H1 (cell line): ENCODE results near the gene SPSB2. TPM values are rescaled to one million over a fixed set of nuclear protein-coding genes. Genes with fewer than 3 reads are reported as not detected.

Source experiments
- ASH2L ChIP-seq: fragments of 200-600, 300-600 bp; sonication (generic); IDR thresholded peaks from one replicate; pipeline ENCODE4 v1.7.1; 2017; ENCODE audit warnings: low read length
- CBX5 ChIP-seq: fragments of 300-800, 300-1000 bp; sonication (generic); IDR thresholded peaks from 2 replicates; pipeline ENCODE4 v1.7.1; 2016; ENCODE audit warnings: antibody characterized with exemption, low read length, low read depth
- CREB1 ChIP-seq: IDR thresholded peaks from 2 replicates; pipeline ENCODE4 v1.6.1; 2012; ENCODE audit warnings: inconsistent platforms
- EGR1 ChIP-seq: IDR thresholded peaks from 2 replicates; pipeline ENCODE4 v1.6.1; 2011; ENCODE audit warnings: low read depth, low read length, borderline replicate concordance
- EP300 ChIP-seq, 2 experiments: IDR thresholded peaks; 1 replicate in 1 of 2; 2 replicates in 1 of 2; pipeline ENCODE4 v1.6.1; 2011 to 2012; ENCODE audit warnings: low read depth in 2 of 2, low read length in 2 of 2, mild to moderate bottlenecking in 2 of 2, borderline replicate concordance in 1 of 2, inconsistent platforms in 1 of 2, moderate library complexity in 1 of 2
- GABPA ChIP-seq: IDR thresholded peaks from 2 replicates; pipeline ENCODE4 v1.6.1; 2011; ENCODE audit warnings: mild to moderate bottlenecking, low read length, moderate library complexity, borderline replicate concordance; ENCODE audit not compliant: insufficient read depth
- HDAC2 ChIP-seq, 2 experiments: fragments of 300-600 bp in 1 of 2; sonication (generic) in 1 of 2; IDR thresholded peaks; 2 replicates each; pipeline ENCODE4 v1.6.1; 2011 to 2012; ENCODE audit warnings: low read depth in 2 of 2, low read length in 2 of 2, mild to moderate bottlenecking in 2 of 2, moderate library complexity in 2 of 2, borderline replicate concordance in 1 of 2, inconsistent platforms in 1 of 2
- JUND ChIP-seq: IDR thresholded peaks from 2 replicates; pipeline ENCODE4 v1.6.1; 2011; ENCODE audit warnings: mild to moderate bottlenecking, improper control_type of control experiment, low read length
- POLR2A ChIP-seq, 2 experiments: IDR thresholded peaks; 1 replicate in 1 of 2; 2 replicates in 1 of 2; pipeline ENCODE4 v1.6.1; 2011; ENCODE audit warnings: low read depth in 2 of 2, low read length in 2 of 2, mild to moderate bottlenecking in 2 of 2; ENCODE audit errors: control extremely low read depth in 1 of 2
- SAP30 ChIP-seq: fragments of 300-600 bp; sonication (generic); IDR thresholded peaks from 2 replicates; pipeline ENCODE4 v1.7.1; 2012; ENCODE audit warnings: low read length, moderate library complexity, mild to moderate bottlenecking, inconsistent platforms; ENCODE audit not compliant: insufficient read depth, insufficient replicate concordance
- SIN3A ChIP-seq, 2 experiments: IDR thresholded peaks in 1 of 2; conservative IDR thresholded peaks in 1 of 2; 2 replicates each; pipeline ENCODE4 v1.6.1; 2011 to 2012; ENCODE audit warnings: low read length in 2 of 2, improper control_type of control experiment in 1 of 2, low read depth in 1 of 2, mild to moderate bottlenecking in 1 of 2
- SIX5 ChIP-seq: IDR thresholded peaks from 2 replicates; pipeline ENCODE4 v1.6.1; 2011; ENCODE audit warnings: mild to moderate bottlenecking, low read depth, low read length
- SP1 ChIP-seq: IDR thresholded peaks from 2 replicates; pipeline ENCODE4 v1.6.1; 2011; ENCODE audit warnings: low read depth, low read length
- TAF1 ChIP-seq: IDR thresholded peaks from 2 replicates; pipeline ENCODE4 v1.6.1; 2011; ENCODE audit warnings: mild to moderate bottlenecking, low read depth, low read length
- TAF7 ChIP-seq: optimal IDR thresholded peaks from 2 replicates; pipeline ENCODE3; 2011; ENCODE audit warnings: low read depth, mild to moderate bottlenecking, inconsistent platforms, low read length, moderate library complexity, borderline replicate concordance
- TCF12 ChIP-seq: IDR thresholded peaks from 2 replicates; pipeline ENCODE4 v1.6.1; 2011; ENCODE audit warnings: low read depth, mild to moderate bottlenecking, low read length
- TEAD4 ChIP-seq: IDR thresholded peaks from 2 replicates; pipeline ENCODE4 v1.6.1; 2012; ENCODE audit warnings: low read depth, low read length, inconsistent platforms, mixed read lengths
- YY1 ChIP-seq: IDR thresholded peaks from 2 replicates; pipeline ENCODE4 v1.6.1; 2011; ENCODE audit warnings: low read depth, mild to moderate bottlenecking, low read length
- polyA plus RNA-seq, 7 experiments: library from polyadenylated mRNA; depleted of rRNA in 3 of 7; stranded (reverse) in 5 of 7; unstranded in 2 of 7; fragments of >200 nt in 5 of 7; fragments of 200-250 nt in 2 of 7; gene quantifications; 1 replicate in 5 of 7; 2 replicates in 1 of 7; 4 replicates in 1 of 7; pipeline versions ENCODE4 v1.2.1 to v1.2.3, GENCODE V29; 2011 to 2013; ENCODE audit warnings: missing spikeins in 2 of 7, mixed read lengths in 2 of 7
- total RNA-seq: library from RNA; stranded (reverse); fragmentation: NEBNext Ultra II Directional; extraction: Animal tissue kit (Norgen Biotek cat#: 25700); gene quantifications from 2 replicates; pipeline ENCODE4 v1.2.1, GENCODE V29; 2021
- TF ChIP-seq, protein P1 (sequence below), 3 experiments: IDR thresholded peaks; 1 replicate in 2 of 3; 2 replicates in 1 of 3; pipeline versions ENCODE4 v1.5.1 to v1.6.1; 2011; ENCODE audit warnings: low read length in 3 of 3, mild to moderate bottlenecking in 3 of 3, inconsistent platforms in 2 of 3, low read depth in 1 of 3, moderate library complexity in 1 of 3; ENCODE audit not compliant: insufficient read depth in 1 of 3; ENCODE audit errors: control extremely low read depth in 1 of 3
- TF ChIP-seq, protein P2 (sequence below): IDR thresholded peaks from 2 replicates; pipeline ENCODE4 v1.6.1; 2012; ENCODE audit warnings: inconsistent platforms

The SPSB2 gene
- total and polyA plus RNA-seq, 2 of the 8 experiments (the other 6 are each of a cell fraction or from before 2014, with no cell fraction given) = 13.0 to 23.2 TPM

DNA sequence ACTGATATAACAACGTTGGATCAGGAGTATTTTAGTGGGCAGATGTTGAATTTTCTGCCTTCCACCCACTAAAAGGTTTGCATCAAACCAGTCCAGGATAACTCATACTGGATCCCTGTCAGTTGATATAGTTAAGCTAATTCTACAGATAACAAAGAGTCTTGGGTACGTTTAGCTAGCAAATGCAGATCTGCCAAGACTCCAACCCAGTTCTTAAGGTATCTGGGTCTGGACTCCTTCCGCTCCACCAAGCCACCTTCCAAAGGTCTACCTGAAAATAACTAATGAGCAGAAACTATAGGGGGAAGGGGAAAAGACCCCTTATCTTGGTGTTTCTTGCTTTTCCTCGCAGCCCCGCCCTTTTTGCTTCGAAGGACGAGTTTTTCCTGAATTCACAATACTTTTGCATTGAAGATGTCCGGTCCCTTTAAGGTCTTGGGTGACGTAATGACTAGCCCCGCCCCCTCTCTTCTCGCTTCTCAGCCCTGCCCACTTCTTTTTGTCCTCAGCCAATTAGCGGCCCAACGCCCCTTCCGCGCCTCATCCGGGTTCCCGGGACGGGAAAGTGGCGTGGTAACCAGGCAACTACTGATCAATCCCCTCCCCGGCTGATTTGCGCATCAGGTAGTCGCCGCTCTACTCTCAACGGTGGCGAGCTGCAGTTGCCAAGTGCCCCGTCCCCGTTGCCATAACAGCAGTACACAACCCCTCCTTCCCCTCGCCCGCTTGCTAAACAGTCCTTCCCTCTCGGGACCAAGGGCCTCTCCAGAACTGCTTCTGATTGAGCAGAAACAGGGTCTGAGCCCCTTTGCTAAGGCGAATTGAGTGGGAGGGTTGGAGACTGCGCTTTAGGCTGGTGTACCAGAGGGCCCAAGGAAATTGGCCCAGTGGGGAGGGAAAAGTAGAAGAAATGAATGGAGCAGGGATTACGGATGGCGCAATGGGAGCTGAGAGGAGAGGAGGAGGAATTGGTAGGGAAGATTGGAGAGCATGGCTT lies 31.5 kb upstream of the SPSB2 start, which contains the start of gene LRRC23 (continued):
- TF ChIP-seq, protein P1, sequence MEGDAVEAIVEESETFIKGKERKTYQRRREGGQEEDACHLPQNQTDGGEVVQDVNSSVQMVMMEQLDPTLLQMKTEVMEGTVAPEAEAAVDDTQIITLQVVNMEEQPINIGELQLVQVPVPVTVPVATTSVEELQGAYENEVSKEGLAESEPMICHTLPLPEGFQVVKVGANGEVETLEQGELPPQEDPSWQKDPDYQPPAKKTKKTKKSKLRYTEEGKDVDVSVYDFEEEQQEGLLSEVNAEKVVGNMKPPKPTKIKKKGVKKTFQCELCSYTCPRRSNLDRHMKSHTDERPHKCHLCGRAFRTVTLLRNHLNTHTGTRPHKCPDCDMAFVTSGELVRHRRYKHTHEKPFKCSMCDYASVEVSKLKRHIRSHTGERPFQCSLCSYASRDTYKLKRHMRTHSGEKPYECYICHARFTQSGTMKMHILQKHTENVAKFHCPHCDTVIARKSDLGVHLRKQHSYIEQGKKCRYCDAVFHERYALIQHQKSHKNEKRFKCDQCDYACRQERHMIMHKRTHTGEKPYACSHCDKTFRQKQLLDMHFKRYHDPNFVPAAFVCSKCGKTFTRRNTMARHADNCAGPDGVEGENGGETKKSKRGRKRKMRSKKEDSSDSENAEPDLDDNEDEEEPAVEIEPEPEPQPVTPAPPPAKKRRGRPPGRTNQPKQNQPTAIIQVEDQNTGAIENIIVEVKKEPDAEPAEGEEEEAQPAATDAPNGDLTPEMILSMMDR (IDR thresholded peaks at IDR 0.05; ENCODE audit: control extremely low read depth in 1 of 3, insufficient read depth in 1 of 3, low read depth in 1 of 3, low read length in 3 of 3) = no peak
- TF ChIP-seq CREB1 (peak; percentile 77), TCF12 (no peak), ASH2L (no peak), GABPA (no peak), SP1 (peak; percentile 62; the same call in 1 of the 2 replicates), TAF1 (peak; percentile 48; the same call in 1 of the 2 replicates), CBX5 (no peak), POLR2A (IDR thresholded peaks at IDR 0.05; ENCODE audit: control extremely low read depth in 1 of 2, low read depth in 2 of 2, low read length in 2 of 2) (peak in 1 of 2 experiments; percentile 76; a peak in 1 of 3 replicates), EP300 (IDR thresholded peaks at IDR 0.05; ENCODE audit: borderline replicate concordance in 1 of 2, low read depth in 2 of 2, low read length in 2 of 2) (peak in 1 of 2 experiments; percentile 72; a peak in 1 of 3 replicates), TAF7 (no peak), SIX5 (no peak), EGR1 (no peak), TEAD4 (no peak), YY1 (no peak), JUND (peak; percentile 84), SAP30 (peak; percentile 89), HDAC2 (IDR thresholded peaks at IDR 0.05; ENCODE audit: borderline replicate concordance in 1 of 2, low read depth in 2 of 2, low read length in 2 of 2) (peak in 1 of 2 experiments; percentile 58; a peak in 1 of 4 replicates), SIN3A (conservative IDR thresholded peaks at IDR 0.05 in 1 of 2, IDR thresholded peaks at IDR 0.05 in 1 of 2; ENCODE audit: low read depth in 1 of 2, low read length in 2 of 2) (peak; percentile 95 to 99)
- TF ChIP-seq, protein P2, sequence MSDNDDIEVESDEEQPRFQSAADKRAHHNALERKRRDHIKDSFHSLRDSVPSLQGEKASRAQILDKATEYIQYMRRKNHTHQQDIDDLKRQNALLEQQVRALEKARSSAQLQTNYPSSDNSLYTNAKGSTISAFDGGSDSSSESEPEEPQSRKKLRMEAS = no peak
